ENCODE data around the gene STAP2.
A peak's percentile ranks its signal among the peaks of the same experiment; 100 is the strongest.

STAP2 gene

DNA sequence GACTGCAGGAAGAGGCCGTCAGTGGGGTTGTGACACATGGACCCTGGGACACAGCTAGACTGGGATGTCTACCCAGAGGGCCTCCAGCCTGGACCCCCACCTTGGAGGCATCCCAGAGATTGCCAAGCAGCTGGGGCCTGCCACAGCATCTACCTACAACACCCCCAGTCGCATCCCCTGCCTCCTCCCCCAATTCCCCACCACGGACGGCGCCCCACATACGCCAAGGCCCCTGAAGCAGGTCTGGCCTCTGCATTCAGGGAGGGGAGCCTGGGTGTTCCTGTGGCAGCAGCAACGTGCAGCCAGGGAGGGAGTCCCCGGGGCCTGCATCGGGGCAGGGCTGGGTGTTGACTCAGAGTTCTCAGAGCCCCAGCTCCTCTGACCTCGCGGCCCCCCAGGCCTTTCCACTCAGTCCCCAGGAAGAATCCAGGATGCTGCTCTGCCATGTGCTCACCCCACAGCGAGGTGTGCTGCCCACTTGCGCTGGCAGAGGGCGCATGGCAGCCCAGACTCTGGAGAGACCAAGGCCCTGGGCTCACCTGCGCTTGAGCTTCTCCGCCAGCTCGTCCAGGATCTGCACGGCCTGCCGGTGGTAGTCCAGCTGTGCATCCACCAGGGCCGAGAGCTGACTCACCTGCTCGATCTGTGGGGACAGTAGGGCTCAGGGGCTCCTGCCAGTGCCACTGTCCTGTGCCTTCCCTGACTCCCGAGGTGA, 24.4 kb upstream of the STAP2 start:
- no peak for DNase-seq

DNA sequence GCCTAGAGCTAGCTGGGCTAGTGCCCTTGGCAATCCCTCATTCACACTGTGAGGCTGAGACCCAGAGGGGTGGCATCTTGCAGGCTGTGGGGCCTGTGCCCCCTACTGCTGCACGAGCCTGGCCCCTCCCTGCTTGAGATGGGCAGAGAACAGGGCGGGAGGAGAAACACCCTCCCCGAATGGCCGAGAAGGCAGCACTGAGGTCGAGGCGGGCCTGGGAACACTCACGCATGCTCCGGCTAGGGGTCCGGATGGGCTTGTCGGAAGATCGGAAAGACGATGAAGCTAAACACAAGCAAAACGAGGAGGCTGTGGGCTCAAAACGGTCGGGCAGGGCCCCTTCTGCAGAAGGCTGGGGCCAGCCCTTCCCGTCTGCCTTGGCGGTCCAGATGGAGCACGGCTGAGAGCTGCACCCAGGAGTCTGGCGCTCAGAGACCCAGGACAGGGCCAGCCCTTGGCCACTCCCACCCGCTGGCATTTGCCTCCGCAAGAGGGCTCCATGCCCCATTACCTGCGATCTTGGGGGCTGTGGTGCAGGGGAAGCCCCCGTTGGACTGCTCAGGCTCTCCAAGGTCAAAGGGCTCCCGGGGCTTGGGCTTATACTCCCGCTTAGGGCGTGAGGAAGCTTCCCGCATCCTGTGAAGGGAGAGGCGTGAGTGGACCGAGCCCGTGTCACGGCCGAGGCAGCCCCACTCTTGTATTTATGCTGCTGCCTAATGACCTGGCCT, 23.6 kb upstream of the STAP2 start:
- no peak overlapping the region for H3K4me3 ChIP-seq (ENCODE audit: low read depth, low read length)
- no peaks in the 10 kb centered on the region for H3K9me3 ChIP-seq (ENCODE audit: severe bottlenecking)
- H3K36me3 ChIP-seq, result peaks cover 86% of the 10 kb centered on the region
- no peak for DNase-seq
- no peak overlapping the region for H3K27ac ChIP-seq
- TF ChIP-seq, protein P1, sequence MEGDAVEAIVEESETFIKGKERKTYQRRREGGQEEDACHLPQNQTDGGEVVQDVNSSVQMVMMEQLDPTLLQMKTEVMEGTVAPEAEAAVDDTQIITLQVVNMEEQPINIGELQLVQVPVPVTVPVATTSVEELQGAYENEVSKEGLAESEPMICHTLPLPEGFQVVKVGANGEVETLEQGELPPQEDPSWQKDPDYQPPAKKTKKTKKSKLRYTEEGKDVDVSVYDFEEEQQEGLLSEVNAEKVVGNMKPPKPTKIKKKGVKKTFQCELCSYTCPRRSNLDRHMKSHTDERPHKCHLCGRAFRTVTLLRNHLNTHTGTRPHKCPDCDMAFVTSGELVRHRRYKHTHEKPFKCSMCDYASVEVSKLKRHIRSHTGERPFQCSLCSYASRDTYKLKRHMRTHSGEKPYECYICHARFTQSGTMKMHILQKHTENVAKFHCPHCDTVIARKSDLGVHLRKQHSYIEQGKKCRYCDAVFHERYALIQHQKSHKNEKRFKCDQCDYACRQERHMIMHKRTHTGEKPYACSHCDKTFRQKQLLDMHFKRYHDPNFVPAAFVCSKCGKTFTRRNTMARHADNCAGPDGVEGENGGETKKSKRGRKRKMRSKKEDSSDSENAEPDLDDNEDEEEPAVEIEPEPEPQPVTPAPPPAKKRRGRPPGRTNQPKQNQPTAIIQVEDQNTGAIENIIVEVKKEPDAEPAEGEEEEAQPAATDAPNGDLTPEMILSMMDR (IDR thresholded peaks at IDR 0.05; ENCODE audit: low read depth, low read length), result no peak
- H3K27me3 ChIP-seq (ENCODE audit: insufficient read depth, low read depth, severe bottlenecking), result no peaks in the 10 kb centered on the region

More for the DNA sequence above, 24.4 kb upstream of the STAP2 start:
- no peak overlapping the region for H3K27ac ChIP-seq
- TF ChIP-seq, protein P1 (IDR thresholded peaks at IDR 0.05; ENCODE audit: low read depth, low read length), result peak; percentile 44
- no peaks in the 10 kb centered on the region for H3K9me3 ChIP-seq (ENCODE audit: severe bottlenecking)
- H3K4me3 ChIP-seq (ENCODE audit: low read depth, low read length), result no peak overlapping the region
- no peaks in the 10 kb centered on the region for H3K27me3 ChIP-seq (ENCODE audit: insufficient read depth, low read depth, severe bottlenecking)
- peaks cover 88% of the 10 kb centered on the region for H3K36me3 ChIP-seq

DNA sequence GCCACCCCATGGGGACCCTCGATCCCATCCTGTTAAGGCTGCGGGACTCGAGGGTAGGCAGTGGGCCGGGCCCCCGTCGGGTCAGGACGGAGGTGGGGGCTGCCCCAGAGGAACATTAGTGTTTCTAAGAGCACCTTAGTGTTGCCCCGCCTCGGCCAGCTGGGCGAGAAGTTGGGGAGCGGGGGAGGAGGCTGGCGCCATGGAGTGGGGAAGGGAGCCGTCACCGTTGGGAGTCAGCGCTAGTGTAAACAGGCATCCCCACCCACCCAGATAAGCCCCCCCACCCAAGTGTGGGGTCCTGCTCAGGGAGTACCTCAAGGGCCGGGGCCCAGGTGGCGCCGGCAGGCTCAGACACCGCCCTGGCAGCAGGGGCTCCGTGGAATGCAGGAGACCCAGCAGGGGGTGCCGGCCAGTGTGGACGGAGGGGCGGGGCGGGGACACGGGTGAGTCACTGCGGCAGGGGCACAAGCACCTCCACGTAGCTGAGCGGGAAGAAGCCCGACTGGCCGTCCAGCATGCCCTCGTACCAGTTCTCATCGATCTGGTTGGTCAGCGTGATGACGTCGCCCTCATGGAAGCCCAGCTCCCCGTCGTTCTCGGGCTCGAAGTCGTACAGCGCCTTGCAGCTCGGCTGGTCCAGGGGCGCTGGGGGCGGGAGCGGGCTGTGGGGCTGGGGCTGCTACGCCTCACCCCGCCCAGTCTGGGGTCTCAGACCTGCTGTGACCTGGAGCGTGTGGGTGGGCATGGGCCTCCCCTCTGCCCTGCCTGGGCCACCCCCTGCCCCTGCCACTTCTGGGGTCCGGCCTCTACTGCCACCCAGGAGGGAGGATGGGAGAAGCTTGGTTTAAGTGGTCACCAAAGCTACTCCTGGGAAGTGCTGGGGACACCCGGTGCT, 22.8 kb upstream of the STAP2 start:
- peaks cover 86% of the 10 kb centered on the region for H3K36me3 ChIP-seq
- DNase-seq, result no peak
- H3K27ac ChIP-seq, result peak overlapping the region; percentile 61
- no peaks in the 10 kb centered on the region for H3K27me3 ChIP-seq (ENCODE audit: insufficient read depth, low read depth, severe bottlenecking)
- H3K4me3 ChIP-seq (ENCODE audit: low read depth, low read length), result no peak overlapping the region
- TF ChIP-seq, protein P1 (IDR thresholded peaks at IDR 0.05; ENCODE audit: low read depth, low read length), result no peak
- no peaks in the 10 kb centered on the region for H3K9me3 ChIP-seq (ENCODE audit: severe bottlenecking)

DNA sequence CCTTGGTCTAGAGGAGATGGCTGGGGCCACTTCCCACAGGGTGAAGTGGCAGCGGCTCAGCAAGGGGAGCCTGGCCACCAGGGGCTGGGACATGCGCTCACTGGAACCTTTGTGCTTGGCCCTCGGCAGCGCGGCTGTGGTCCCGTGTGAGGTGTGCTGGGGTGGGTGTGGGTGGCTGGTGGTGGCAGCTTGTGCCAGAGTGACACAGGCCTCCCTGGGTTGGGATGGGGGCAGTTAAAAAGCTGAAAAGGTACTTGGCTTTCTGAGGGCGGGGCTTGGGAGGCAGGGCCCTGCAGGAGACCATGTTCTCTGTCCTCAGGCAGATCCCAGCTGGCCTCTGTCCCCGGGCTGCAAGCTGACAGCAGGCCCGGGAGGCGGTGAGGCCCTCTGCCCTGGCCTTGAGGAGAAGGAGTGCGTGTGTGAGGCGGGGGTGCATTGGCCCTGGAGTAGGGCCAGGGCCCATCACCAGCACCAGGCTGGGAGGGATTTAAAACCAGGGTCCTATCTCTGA, 22.1 kb upstream of the STAP2 start:
- Histone ChIP-seq H3K4me3 (ENCODE audit: low read depth, low read length) (no peak overlapping the region), H3K27me3 (ENCODE audit: insufficient read depth, low read depth, severe bottlenecking) (no peaks in the 10 kb centered on the region), H3K9me3 (ENCODE audit: severe bottlenecking) (no peaks in the 10 kb centered on the region), H3K27ac (peak overlapping the region; percentile 61), H3K36me3 (peaks cover 86% of the 10 kb centered on the region)
- peak; percentile 54 for DNase-seq
- TF ChIP-seq, protein P1 (IDR thresholded peaks at IDR 0.05; ENCODE audit: low read depth, low read length), result peak; percentile 27

DNA sequence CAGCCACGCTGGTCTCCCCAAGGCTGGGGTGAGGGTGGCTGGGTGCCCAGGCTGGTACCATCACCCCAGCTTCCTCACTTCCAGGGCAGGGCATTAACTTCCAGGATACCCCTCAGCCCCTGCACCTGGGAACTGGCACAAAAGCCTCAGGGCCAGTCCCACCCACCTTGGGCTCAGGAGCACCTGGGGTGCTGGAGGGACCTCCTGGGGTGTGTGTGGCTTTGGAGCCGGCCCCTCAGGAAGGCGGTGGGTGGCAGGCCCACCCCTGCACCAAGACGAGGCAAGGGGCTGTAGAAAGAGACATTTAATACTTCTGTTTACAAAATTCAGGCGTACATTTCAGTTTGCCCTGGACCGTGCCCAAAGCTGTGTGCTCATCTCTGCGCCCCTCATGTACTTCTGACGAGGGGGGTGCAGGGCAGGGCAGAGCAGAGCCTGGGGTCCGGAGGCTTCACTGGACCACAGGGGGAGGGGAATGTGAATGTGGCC, 21.5 kb upstream of the STAP2 start:
- H3K27ac ChIP-seq, result peak overlapping the region; percentile 61
- H3K4me3 ChIP-seq (ENCODE audit: low read depth, low read length), result no peak overlapping the region
- H3K27me3 ChIP-seq (ENCODE audit: insufficient read depth, low read depth, severe bottlenecking), result no peaks in the 10 kb centered on the region
- no peak for DNase-seq
- H3K9me3 ChIP-seq (ENCODE audit: severe bottlenecking), result no peaks in the 10 kb centered on the region
- peaks cover 81% of the 10 kb centered on the region for H3K36me3 ChIP-seq
- TF ChIP-seq, protein P1 (IDR thresholded peaks at IDR 0.05; ENCODE audit: low read depth, low read length), result no peak
